K562 (cell line): ENCODE results near the gene GTF2H4. TPM values are rescaled to one million over a fixed set of nuclear protein-coding genes. Genes with fewer than 3 reads are reported as not detected.

Experiments
- ARHGAP35 ChIP-seq: fragments of 450-650 bp; IDR thresholded peaks from 2 replicates; pipeline ENCODE4 v1.6.1; 2018; ENCODE audit not compliant: partially characterized antibody
- FOXJ3 ChIP-seq: sonication (generic); formaldehyde crosslinking; IDR thresholded peaks from 2 replicates; pipeline ENCODE4 v1.4.0; 2020; ENCODE audit warnings: mild to moderate bottlenecking, missing genetic modification reagents
- HINFP ChIP-seq: fragments of 450-650 bp; conservative IDR thresholded peaks from 2 replicates; pipeline ENCODE4 v1.6.1; 2016; ENCODE audit warnings: missing genetic modification characterization, low read depth, mild to moderate bottlenecking, control low read depth, missing compliant biosample characterization
- IRF1 ChIP-seq: sonication (generic); formaldehyde crosslinking; IDR thresholded peaks from 2 replicates; pipeline ENCODE4 v1.8.0; 2022; ENCODE audit warnings: missing genetic modification reagents, mild to moderate bottlenecking, borderline replicate concordance
- TCF3 ChIP-seq: sonication (generic); formaldehyde crosslinking; IDR thresholded peaks from 2 replicates; pipeline ENCODE4 v1.4.0; 2020; ENCODE audit warnings: mild to moderate bottlenecking, missing genetic modification reagents
- TRIM25 ChIP-seq: fragments of 450-650 bp; IDR thresholded peaks from 2 replicates; pipeline ENCODE4 v1.7.0; 2016; ENCODE audit warnings: borderline replicate concordance
- ZBTB9 ChIP-seq: fragments of 450-650 bp; formaldehyde crosslinking; IDR thresholded peaks from 2 replicates; pipeline ENCODE4 v1.4.0; 2020; ENCODE audit warnings: mild to moderate bottlenecking, moderate library complexity
- ZNF318 ChIP-seq, 2 experiments: fragments of 450-650 bp; IDR thresholded peaks; 2 replicates each; pipeline ENCODE4 v1.6.1; 2016; ENCODE audit warnings: mild to moderate bottlenecking in 2 of 2, borderline replicate concordance in 1 of 2, low read depth in 1 of 2, moderate library complexity in 1 of 2
- ZNF395 ChIP-seq: fragments of 200-800 bp; sonication (Bioruptor generic); IDR thresholded peaks from 2 replicates; pipeline ENCODE4 v1.6.1; 2017; ENCODE audit warnings: missing genetic modification characterization, missing compliant biosample characterization
- polyA plus RNA-seq, 8 experiments: library from polyadenylated mRNA; depleted of rRNA in 4 of 8; stranded (reverse) in 5 of 8; unstranded in 3 of 8; fragments of >200 nt; fragmentation: Nextera tagmentation in 2 of 8; fragmentation: Illumina TruSeq in 1 of 8; extraction: Ambion mirVana in 2 of 8; extraction: Trizol in 1 of 8; gene quantifications; 2 replicates each; pipeline versions ENCODE4 v1.2.1 to v1.2.3, GENCODE V29; 2011 to 2014; ENCODE audit warnings: inconsistent platforms in 1 of 8, missing spikeins in 1 of 8
- total RNA-seq, 7 experiments: library from RNA; depleted of rRNA in 6 of 7; stranded (reverse); fragments of >200 nt in 6 of 7; fragmentation: Illumina TruSeq in 2 of 7; extraction: Trizol in 2 of 7; gene quantifications; 2 replicates each; pipeline versions ENCODE4 v1.2.1 to v1.2.3, GENCODE V29; 2011 to 2021; ENCODE audit warnings: low replicate concordance in 1 of 7

Gene GTF2H4
- total and polyA plus RNA-seq, 9 of the 15 experiments (the other 6 are each of a cell fraction or from before 2014, with no cell fraction given), result 3.6 to 86.1 (median 39.6) TPM

GRCh38 chr6:30877419-30878262 is 30.4 kb upstream of the GTF2H4 start (continued):
- TF ChIP-seq ZNF318 (IDR thresholded peaks at IDR 0.05; ENCODE audit: borderline replicate concordance in 1 of 2, low read depth in 1 of 2) (no peak; a peak in 1 of 4 replicates), FOXJ3 (no peak), TCF3 (CRISPR knock-in tag) (peak; percentile 45), ARHGAP35 (no peak), IRF1 (CRISPR knock-in tag) (no peak), HINFP (tag) (peak; percentile 53; the same call in 1 of the 2 replicates), ZNF395 (CRISPR knock-in tag) (peak; percentile 61; the same call in 1 of the 2 replicates), TRIM25 (no peak), ZBTB9 (CRISPR knock-in tag) (no peak)
